Neural crest cell (in vitro differentiated cells): ENCODE measurements around the gene MGAM2. TPM values are rescaled to one million over a fixed set of nuclear protein-coding genes. Genes with fewer than 3 reads are reported as not detected.

Experiments used
- DNase-seq: peaks from one replicate; pipeline ENCODE4 v3.0.0; 2021; ENCODE audit warnings: low read depth, mixed read lengths, low spot score
- H3K27ac Mint-ChIP-seq: one replicate; pipeline ENCODE4 v1.8.0; 2021; ENCODE audit warnings: mild to moderate bottlenecking, mixed read lengths; ENCODE audit not compliant: unreplicated experiment
- H3K27me3 Mint-ChIP-seq: 2 replicates; pipeline ENCODE4 v1.8.0; 2021; ENCODE audit warnings: low read depth, mild to moderate bottlenecking, mixed read lengths
- H3K36me3 Mint-ChIP-seq: 2 replicates; pipeline ENCODE4 v1.8.0; 2021; ENCODE audit warnings: low read depth, mild to moderate bottlenecking, mixed read lengths
- H3K4me1 Mint-ChIP-seq: 2 replicates; pipeline ENCODE4 v1.8.0; 2021; ENCODE audit warnings: mixed read lengths
- H3K4me3 Mint-ChIP-seq: one replicate; pipeline ENCODE4 v1.8.0; 2021; ENCODE audit warnings: mild to moderate bottlenecking, mixed read lengths
- H3K9me3 Mint-ChIP-seq: 2 replicates; pipeline ENCODE4 v1.8.0; 2021; ENCODE audit warnings: mixed read lengths
- CTCF ChIP-seq: fragments of 200-600 bp; sonication (generic); conservative IDR thresholded peaks from 2 replicates; pipeline ENCODE4 v1.5.0; 2021; ENCODE audit warnings: antibody characterized with exemption, mild to moderate bottlenecking
- total RNA-seq: library from RNA; stranded (reverse); gene quantifications from 2 replicates; pipeline ENCODE4 v1.2.1, GENCODE V29; 2021

Gene MGAM2
- total RNA-seq, 1 donor from 2014 or later: 0.07 TPM

- no peak for DNase-seq
- Mint-ChIP-seq H3K36me3 (no peaks in the 10 kb centered on the region), H3K9me3 (peaks cover 7% of the 10 kb centered on the region), H3K27ac (no peak overlapping the region), H3K4me3 (no peak overlapping the region), H3K27me3 (peaks cover 32% of the 10 kb centered on the region), H3K4me1 (no peaks in the 10 kb centered on the region)
- no peak for TF ChIP-seq CTCF
Measured at GRCh38 chr7:142263598-142264380, 152.3 kb downstream of the MGAM2 start.

Other genes with a start within 250 kb of the MGAM2 start
- not detected in 2 replicates for gene OR9A4, start 195.3 kb upstream of the MGAM2 start, total RNA-seq
- gene CLEC5A, start 164.7 kb upstream of the MGAM2 start, total RNA-seq: not detected in 2 replicates
- gene TAS2R38, start 137.9 kb upstream of the MGAM2 start, total RNA-seq: not detected in 2 replicates
- 0.59 and 1.2 TPM in 2 replicates for gene MGAM, start 115.8 kb upstream of the MGAM2 start, total RNA-seq
- gene PRSS58, start 146.3 kb downstream of the MGAM2 start, total RNA-seq: not detected in 2 replicates